Dermis blood vessel endothelial cell (primary cell): Measurements from ENCODE around the gene ZNF747. TPM values are rescaled to one million over a fixed set of nuclear protein-coding genes. Genes with fewer than 3 reads are reported as not detected.
A peak's percentile ranks its signal among the peaks of the same experiment; 100 is the strongest.

Experiments
- DNase-seq: peaks from one replicate; pipeline ENCODE4 v3.0.0; 2010
- total RNA-seq: library from RNA; depleted of rRNA; stranded (reverse); fragments of >200 nt; gene quantifications from 2 replicates; pipeline ENCODE4 v1.2.3, GENCODE V29; 2014

ZNF747 gene
- 8.7 and 9.3 TPM in 2 replicates for total RNA-seq

GRCh38 chr16:30534368-30535105 lies at the start of gene ZNF747:
TSS of gene ZNF747 (minus strand) at chr16:30534858. CDS start at chr16:30534679, 179 bp downstream.
- peak; percentile 89 for DNase-seq

GRCh38 chr16:30582611-30583340 lies 48.1 kb upstream of the ZNF747 start:
- DNase-seq, result no peak

- DNase-seq, result no peak
These were observed 46.8 kb upstream of the ZNF747 start for GRCh38 chr16:30581457-30581856.

GRCh38 chr16:30574678-30575077 lies 40.0 kb upstream of the ZNF747 start:
- no peak for DNase-seq

- DNase-seq, result peak; percentile 98
These were observed 37.0 kb upstream of the ZNF747 start, which contains the start of gene ZNF688 for GRCh38 chr16:30571445-30572322. TSS of gene ZNF688 (minus strand) at chr16:30571714. CDS start at chr16:30571629, 85 bp downstream.

GRCh38 chr16:30570636-30571444 lies 36.2 kb upstream of the ZNF747 start:
- peak; percentile 56 for DNase-seq

- no peak for DNase-seq
These were observed 35.3 kb upstream of the ZNF747 start for GRCh38 chr16:30569746-30570635.

GRCh38 chr16:30569281-30569680 lies 34.6 kb upstream of the ZNF747 start:
- DNase-seq, result no peak

GRCh38 chr16:30567991-30568638 lies 33.5 kb upstream of the ZNF747 start:
- DNase-seq, result peak; percentile 57

- DNase-seq, result no peak
These were observed 32.7 kb upstream of the ZNF747 start for GRCh38 chr16:30567160-30567990.

GRCh38 chr16:30566531-30566930 lies 31.9 kb upstream of the ZNF747 start:
- no peak for DNase-seq

- DNase-seq, result no peak
These were observed 31.3 kb upstream of the ZNF747 start for GRCh38 chr16:30565984-30566383.

GRCh38 chr16:30565526-30565925 lies 30.9 kb upstream of the ZNF747 start:
- no peak for DNase-seq

- DNase-seq, result no peak
These were observed 27.4 kb upstream of the ZNF747 start for GRCh38 chr16:30562021-30562420.

GRCh38 chr16:30561089-30561816 lies 26.6 kb upstream of the ZNF747 start:
- DNase-seq, result peak; percentile 53

GRCh38 chr16:30559690-30560089 lies 25.0 kb upstream of the ZNF747 start:
- DNase-seq, result no peak

GRCh38 chr16:30558789-30559377 lies 24.2 kb upstream of the ZNF747 start:
- no peak for DNase-seq
